ENCODE measurements around the gene MYOG.

MYOG gene

DNA sequence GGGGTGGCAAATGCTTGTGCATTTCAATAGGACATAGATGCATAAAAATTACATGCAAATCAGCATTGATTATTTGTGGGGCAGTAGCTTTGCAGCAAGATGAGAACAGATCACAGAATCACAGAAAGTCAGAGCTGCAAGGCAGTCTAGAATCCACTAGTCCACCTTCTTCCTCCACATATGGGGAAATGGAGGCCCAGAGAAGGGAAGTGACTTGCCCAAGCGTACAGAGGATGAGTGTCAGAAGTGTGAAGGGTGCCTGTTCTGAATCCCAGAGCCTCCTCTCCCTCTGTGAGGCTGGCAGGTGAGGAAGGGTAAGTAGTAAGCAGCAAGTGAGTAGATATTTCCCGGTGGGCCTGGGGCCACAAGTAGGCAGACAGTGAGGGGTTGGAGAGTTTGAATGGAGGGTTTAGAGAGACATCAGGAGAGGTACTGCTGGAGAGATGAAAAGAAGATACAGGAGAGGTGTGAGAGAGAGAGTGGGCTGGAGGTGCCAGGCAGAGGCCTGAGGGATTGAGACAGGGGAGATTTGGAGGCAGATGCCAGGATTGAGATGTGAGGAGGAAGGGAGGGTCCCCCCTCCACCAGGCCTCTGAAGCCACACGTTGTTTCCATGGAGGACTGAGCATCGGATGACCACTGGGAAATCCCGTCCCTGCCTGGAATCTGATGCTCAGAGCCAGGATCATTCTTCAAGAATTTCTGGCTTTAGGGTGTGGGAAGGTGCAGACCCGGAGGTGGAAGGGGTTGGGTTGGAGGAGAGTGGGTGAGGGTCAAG, 4.8 kb upstream of the MYOG start:
- no peak for DNase-seq (ENCODE audit: low read depth in 2 of 2, low spot score in 1 of 2)

- DNase-seq (ENCODE audit: low read depth in 2 of 2, low spot score in 1 of 2), result no peak
Observed at GRCh38 chr1:203089651-203090045, 3.8 kb upstream of the MYOG start.

GRCh38 chr1:203089001-203089650, 3.3 kb upstream of the MYOG start:
- DNase-seq (ENCODE audit: low read depth in 2 of 2, low spot score in 1 of 2), result no peak

DNA sequence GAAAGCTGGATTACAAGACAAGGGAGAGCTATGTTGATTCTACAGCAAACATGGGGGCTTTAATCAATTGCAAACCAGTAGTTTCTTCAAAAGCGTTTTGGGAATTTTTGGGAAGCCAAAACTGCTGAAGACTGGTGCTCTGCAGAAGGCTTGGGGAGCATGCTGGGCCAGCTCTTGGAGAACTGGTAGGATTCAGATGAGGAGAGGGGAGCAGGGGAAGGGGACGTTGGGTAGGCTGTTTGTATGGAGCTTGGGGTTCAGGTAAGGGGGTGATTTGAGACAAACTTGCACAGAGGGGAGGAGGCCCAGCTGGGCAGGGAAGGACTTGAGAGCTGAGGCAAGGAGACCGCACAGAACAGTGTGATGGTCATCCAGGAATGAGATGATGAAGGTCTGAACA, 2.6 kb upstream of the MYOG start:
- DNase-seq (ENCODE audit: low read depth in 2 of 2, low spot score in 1 of 2), result no peak

DNA sequence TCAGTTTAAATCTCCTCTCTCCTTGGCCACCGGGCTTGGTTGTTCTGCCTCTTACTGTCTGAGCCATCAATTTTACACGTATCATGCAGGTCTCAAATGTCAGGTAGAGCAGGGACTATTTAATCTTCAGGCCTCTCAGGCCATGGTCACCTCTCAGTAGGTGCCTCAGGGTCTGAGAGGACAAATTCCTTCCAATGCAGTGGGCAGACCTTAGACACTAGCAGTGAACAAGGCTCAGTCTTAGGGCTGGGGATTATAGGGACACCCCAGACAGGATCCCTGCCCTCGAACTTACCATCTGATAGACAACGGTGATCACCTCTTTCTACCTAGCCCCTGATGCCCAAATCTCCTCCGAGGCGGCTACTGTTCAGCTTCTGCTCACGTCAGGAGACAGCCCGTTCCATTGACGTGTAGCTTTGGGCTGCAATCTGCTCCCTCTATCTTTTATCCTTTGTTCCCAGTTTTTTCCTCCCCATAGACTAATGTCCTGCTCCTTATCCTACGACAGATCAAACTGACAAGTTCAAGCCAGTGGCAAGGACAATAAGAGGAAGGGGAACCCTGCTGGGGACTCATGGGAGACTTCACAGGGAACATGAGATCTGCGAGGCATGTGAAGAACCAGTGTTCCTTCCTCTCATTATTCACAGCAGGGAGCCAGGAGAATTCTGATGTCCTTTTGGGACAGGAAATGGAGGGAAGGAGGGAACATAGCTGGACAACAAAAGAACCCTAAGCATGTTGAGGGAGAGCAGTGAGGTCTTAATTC, 1.4 kb upstream of the MYOG start:
- DNase-seq (ENCODE audit: low read depth in 2 of 2, low spot score in 1 of 2), result no peak

- DNase-seq (ENCODE audit: low read depth in 2 of 2, low spot score in 1 of 2), result no peak
Observed at GRCh38 chr1:203084588-203085527, 954 bp downstream of the MYOG start.

GRCh38 chr1:203083463-203083921, 2.3 kb downstream of the MYOG start:
- DNase-seq (ENCODE audit: low read depth in 2 of 2, low spot score in 1 of 2), result no peak

GRCh38 chr1:203082571-203083462, 3.0 kb downstream of the MYOG start:
- no peak for DNase-seq (ENCODE audit: low read depth in 2 of 2, low spot score in 1 of 2)

GRCh38 chr1:203082231-203082505, 3.6 kb downstream of the MYOG start:
- no peak for DNase-seq (ENCODE audit: low read depth in 2 of 2, low spot score in 1 of 2)

- DNase-seq (ENCODE audit: low read depth in 2 of 2, low spot score in 1 of 2), result no peak
Observed at GRCh38 chr1:203081465-203082230, 4.2 kb downstream of the MYOG start.

- DNase-seq (ENCODE audit: low read depth in 2 of 2, low spot score in 1 of 2), result no peak
Observed at GRCh38 chr1:203080456-203080855, 5.4 kb downstream of the MYOG start.

DNA sequence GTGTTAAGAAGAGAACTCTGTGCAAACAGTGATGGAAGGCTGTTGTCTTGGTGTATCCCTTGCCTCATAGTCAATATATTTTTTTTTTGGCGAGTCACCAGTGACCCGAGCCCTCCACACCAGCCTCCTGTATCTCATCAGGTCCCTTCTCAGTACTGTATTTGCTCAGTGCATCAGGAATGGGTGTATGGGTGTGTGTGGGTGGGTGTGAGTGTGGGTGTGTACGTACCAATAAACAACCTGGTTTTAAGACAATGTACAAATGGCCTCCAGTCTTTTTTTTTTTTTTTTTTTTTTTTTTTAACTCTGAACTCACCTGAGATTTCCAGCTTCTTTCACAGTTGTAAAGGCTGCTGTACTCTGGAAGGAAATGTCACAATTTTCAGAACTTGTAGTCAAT, 7.3 kb downstream of the MYOG start:
- no peak for DNase-seq (ENCODE audit: low read depth in 2 of 2, low spot score in 1 of 2)

DNA sequence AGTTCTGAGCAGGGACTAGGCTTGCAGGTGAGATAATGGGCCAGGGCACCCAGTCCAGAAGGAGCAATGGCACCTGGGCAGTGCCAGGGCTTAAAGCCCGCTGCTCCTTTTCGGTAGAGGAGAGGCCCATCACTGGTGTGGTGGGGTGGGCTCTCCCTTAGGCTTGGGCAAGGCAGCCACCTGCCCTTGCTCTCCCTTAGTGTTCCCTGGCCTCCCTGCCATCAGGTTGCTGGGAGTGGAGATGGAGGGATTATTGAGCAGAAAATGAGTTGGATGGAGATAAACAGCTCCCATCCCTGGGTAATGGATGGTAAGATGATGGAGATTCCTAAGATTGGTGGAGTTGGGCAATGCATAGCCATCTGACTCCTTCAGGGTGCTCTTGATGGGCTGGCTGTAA, 7.9 kb downstream of the MYOG start:
- no peak for DNase-seq (ENCODE audit: low read depth in 2 of 2, low spot score in 1 of 2)

DNA sequence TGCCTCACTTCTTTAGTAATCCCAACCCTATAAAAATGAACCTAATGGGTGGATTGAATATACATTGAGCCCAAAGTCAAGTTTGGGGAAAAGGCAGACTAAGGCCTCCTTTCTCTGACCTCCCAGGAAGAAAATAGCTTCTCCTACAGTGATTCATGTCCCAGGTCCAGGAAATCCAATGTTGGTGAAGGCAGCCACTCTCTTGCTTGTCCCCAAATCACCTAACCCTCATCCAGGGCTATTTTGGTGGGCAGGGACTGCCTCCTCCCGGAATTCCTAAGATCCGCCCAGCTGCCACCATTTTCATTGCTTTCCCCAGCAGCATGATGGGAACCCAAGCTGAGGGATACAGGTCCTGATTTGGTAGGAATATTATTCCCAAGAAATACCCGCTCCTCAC, 8.4 kb downstream of the MYOG start:
- DNase-seq (ENCODE audit: low read depth in 2 of 2, low spot score in 1 of 2), result no peak

- DNase-seq (ENCODE audit: low read depth in 2 of 2, low spot score in 1 of 2), result no peak
Observed at GRCh38 chr1:203076031-203076511, 9.7 kb downstream of the MYOG start.

DNA sequence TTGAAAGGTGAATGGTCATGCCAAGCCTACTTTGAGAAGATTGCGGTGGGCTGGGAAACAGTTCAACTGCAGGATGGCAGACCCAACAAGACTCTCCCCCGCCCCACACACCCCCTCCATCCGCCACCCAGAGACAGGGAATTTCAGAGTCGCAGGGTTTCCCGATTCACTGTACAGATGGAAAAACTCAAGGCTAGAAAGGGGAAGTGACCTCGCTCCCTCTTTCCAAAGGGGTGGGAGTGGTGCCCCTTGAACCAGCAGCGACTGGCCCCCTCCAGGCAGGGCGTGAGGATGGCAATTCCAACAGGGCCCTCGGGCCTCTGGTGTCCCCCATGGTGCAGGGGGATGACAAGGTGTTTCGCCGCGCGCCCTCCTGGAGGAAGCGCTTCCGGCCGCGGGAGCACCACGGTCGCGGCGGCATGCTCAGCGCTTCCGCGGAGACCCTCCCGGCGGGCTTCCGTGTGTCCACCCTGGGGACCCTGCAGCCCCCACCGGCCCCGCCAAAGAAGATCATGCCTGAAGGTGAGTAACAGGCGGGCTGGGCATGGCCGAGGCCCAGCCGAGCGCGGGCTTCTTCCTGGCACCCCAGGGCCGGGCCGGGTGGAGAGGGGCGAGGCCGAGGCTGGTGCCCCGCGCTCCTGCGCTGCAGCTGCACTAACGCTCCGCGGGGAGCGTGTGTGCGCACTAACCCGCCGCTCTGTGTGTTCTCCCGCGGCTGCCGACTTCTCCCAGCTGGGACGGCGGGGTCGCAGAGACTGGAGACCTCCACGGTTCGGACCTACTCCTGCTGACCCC, 10.4 kb downstream of the MYOG start:
- DNase-seq (ENCODE audit: low read depth in 2 of 2, low spot score in 1 of 2), result no peak

GRCh38 chr1:203074610-203075009, 11.2 kb downstream of the MYOG start:
- DNase-seq (ENCODE audit: low read depth in 2 of 2, low spot score in 1 of 2), result no peak

DNA sequence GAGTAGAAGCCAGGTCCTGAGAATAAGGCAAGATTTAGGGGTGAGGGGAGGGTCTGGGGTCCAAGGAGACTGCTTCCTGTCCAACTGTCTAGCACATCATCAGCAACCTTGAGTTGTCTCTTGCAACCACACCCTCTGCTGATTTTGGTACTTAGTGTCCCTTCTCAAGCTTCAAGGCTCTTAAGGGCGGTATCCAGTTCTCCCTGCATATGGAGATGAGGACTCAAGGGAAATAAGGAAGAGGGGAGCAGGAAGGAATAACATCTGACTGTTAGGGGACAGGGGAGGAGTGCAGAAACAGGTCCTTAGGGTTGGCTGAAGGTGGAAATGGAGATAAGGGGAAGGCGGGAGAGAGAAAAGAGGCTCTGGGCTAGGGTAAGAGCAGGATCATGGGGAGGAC, 12.3 kb downstream of the MYOG start:
- no peak for DNase-seq (ENCODE audit: low read depth in 2 of 2, low spot score in 1 of 2)
